GM12873 (cell line): ENCODE results near the gene AOPEP.

Experiments used
- CTCF ChIP-seq: IDR thresholded peaks from 2 replicates; pipeline ENCODE4 v1.5.1; 2012; ENCODE audit warnings: low read depth, mild to moderate bottlenecking, moderate library complexity, low read length, control low read depth; ENCODE audit not compliant: insufficient read depth; ENCODE audit errors: missing control alignments

The AOPEP gene

GRCh38 chr9:94872891-94873511, 146.5 kb downstream of the AOPEP start:
- TF ChIP-seq CTCF = no peak

DNA sequence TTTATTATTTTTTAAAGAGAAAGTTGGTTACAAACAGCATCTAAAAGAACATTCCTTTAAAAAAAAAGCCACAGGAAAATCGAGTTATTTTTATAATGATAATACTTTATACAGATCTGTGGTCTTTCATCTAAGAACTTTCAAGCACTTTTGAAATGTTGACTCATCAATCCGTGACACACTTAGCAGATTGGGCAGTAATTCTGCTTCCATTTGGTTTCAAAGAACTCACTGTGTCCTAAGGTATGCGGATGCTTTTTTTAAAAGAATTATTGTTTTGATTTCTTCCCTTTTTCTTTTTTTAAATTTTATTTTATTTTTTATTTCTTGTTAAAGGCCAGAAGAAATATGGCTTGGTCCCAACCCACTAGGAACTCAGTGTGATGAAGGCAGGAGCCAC, 147.8 kb downstream of the AOPEP start:
- no peak for TF ChIP-seq CTCF

DNA sequence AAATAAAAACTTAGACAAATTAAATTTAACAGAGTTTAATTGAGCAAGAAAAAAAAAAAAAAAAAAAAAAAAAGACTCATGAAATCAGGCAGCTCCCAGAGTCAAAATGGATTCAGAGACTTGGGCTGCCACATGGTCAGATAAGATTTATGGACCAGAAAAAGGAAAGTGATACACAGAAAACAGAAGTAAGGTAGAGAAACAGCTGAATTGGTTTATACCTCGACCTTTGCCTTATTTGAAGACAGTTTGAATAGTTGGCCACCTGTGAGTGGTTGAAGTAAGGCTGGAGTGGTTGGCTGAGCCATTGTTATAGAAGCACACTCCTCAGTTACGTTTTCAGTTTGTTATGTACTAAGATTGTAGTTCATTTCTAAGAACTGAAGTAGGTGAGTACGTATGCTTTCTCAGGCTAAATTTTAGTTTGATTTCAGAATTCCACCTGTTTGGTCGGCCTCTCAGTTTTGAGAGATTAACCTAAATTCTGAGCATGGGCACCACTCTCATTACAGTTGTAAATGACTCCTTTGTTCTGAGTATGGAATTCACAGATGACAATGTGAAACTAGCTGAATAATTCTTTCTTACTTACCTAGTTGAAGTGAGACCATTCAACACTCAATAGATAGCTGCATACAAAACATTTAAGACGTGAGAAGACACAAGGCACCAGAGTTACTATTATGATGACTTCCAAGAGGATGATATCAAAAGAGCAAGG, 149.0 kb downstream of the AOPEP start:
- no peak for TF ChIP-seq CTCF

DNA sequence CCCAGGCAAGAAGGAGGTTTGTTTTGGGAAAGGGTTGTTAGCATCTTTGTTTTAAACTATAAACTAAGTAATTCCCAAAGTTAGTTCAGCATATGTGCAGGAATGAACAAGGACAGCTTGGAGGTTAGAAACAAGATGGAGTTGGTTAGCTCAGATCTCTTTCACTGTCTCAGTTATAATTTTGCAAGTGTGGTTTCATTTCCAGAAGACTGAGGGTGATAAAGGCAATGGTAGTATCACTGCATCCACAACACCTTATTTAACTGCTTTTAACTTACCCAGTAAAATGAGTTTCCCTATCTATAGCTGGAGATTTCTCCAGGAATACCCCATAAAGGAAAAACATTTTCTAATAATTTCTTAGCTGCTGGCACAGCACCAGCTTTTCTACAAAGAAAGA, 152.7 kb downstream of the AOPEP start:
- TF ChIP-seq CTCF = no peak

DNA sequence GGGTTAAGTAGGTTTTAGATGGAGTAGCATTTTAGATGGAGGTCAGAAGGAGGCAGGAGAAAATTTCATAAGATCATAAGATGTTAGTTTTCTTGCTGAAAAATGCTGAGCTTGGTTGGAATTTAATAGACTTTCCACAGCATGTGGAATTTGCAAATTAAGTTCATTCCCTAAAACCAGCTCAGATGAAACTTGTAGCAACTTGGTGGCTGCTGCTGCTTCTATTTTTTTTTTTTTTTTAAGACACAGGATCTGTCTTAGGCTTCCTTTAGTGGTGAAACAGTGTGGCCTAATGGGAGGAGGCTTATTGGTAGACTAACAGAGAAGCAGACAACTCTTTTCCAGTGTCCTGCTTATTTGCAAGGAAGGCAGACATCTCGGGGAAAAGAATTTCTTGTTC, 154.5 kb downstream of the AOPEP start:
- no peak for TF ChIP-seq CTCF

GRCh38 chr9:94881454-94881853, 155.0 kb downstream of the AOPEP start:
- no peak for TF ChIP-seq CTCF

GRCh38 chr9:94881940-94882339, 155.4 kb downstream of the AOPEP start:
- TF ChIP-seq CTCF = no peak
